GM21423 (cell line): Measurements from ENCODE around the gene VSTM2L.

Experiments used
- ATAC-seq: cut with Tn5 transposase; IDR thresholded peaks from one replicate; pipeline ENCODE4 v1.9.1; 2021; ENCODE audit warnings: mild to moderate bottlenecking, moderate library complexity; ENCODE audit not compliant: unreplicated experiment

Gene VSTM2L

DNA sequence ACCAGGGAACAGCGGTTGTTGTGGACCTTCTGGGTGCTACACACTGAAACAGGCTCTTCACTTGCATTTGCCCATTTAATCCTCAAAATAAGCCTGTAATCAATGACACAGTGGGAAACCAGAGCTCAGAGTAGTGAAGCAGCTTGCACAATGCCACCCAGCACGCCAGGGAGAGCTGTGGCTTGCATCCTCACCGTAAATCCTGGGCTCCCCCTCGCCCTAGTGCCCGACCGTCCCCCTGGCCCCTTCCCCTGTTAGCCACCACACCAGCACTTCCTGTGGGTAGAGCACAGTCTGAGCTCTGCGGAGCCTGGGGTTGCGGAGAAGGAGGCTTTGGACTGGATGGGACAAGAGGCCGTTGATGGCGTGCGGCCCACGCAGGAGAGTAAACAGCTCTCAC, 14.5 kb downstream of the VSTM2L start:
- no peak for ATAC-seq

DNA sequence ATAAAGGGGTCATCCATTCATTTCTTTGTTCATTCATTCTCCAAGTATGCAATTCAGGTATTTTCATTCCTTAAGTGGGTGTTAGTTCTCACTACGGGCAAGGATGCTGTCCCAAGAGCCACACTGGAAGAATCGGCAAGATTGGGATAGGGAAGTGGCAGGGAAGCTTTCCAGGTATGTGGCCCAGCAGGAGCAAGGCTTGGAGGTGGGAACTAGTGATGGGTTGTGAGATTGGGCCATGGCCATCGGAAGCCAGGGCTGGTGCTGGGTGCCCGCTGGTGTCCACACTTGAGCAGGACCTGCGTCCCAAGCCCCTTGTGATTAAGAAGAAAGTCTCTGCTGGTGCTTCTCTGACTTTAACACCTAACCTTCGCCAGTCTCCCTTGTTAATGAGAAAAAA, 15.1 kb downstream of the VSTM2L start:
- no peak for ATAC-seq

DNA sequence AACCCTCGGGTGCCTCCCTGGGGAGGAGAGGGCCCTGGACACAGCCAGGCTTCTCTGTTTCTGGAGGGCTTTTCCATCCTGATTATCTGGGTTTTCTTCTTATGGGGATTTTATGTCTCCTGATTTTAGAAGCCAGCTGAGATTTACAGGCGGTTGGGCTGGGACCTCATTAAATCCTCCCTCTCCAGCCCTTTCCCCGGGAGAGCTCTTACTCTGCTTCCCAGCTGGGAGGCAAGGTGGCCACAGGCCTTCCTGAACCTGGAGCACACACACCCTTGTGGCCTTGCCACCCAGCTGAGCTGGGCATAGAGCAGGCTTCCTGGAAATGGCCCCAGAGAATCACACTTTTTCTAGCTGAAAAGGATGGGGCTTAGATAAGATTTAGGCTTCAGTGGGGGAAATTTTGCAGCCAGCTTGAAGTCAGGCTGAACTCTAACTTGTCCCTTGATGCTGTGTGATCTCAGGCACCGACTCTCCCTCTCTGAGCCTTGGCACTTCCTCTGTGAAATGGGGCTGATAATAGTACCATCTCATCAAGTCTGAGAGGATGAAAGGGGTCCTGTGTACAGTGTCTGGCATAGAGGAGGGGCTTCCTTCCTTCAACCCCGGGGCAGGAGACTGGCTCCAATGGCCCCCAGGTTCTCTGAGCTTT, 16.6 kb downstream of the VSTM2L start:
- no peak for ATAC-seq

DNA sequence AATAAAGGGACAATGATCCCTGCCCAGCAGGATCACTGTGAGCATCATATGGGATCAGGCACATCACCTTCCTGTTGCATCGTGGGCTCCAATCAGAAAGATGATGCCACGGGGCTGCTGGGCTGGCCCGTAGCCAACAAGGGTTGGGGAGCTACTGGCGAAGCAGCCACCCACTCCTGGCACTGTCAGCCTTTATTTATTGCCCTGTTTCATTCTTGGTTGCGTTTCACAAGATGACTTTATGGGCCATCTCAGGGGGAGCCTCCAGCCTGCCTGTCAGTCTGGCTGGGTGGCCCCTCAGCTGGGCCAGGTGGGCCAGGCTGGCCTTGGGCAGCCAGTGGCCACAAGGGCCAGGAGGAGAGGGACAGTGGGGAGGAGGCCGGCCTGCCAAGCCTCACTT, 17.3 kb downstream of the VSTM2L start:
- ATAC-seq, result no peak

GRCh38 chr20:37920679-37921322, 17.9 kb downstream of the VSTM2L start:
- no peak for ATAC-seq

GRCh38 chr20:37921341-37921929, 18.5 kb downstream of the VSTM2L start:
- ATAC-seq, result peak; percentile 57

DNA sequence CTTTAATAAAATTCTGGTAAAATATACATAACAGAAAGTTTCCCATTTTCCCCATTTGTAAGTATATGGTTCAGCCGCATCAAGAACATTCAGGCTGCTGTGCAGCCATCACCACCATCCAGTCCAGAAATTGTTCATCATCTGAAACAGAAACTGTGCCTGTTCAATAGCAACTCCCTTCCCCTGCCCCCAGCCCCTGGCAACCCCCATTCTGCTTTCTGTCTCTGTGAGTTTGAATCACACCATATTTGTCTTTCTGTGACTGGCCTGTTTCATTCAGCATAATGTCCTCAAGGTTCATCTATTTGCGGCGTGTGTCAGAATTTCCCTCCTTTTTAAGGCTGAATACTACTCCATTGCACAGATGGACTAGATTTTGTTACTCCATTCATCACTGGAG, 19.1 kb downstream of the VSTM2L start:
- ATAC-seq, result peak; percentile 54

DNA sequence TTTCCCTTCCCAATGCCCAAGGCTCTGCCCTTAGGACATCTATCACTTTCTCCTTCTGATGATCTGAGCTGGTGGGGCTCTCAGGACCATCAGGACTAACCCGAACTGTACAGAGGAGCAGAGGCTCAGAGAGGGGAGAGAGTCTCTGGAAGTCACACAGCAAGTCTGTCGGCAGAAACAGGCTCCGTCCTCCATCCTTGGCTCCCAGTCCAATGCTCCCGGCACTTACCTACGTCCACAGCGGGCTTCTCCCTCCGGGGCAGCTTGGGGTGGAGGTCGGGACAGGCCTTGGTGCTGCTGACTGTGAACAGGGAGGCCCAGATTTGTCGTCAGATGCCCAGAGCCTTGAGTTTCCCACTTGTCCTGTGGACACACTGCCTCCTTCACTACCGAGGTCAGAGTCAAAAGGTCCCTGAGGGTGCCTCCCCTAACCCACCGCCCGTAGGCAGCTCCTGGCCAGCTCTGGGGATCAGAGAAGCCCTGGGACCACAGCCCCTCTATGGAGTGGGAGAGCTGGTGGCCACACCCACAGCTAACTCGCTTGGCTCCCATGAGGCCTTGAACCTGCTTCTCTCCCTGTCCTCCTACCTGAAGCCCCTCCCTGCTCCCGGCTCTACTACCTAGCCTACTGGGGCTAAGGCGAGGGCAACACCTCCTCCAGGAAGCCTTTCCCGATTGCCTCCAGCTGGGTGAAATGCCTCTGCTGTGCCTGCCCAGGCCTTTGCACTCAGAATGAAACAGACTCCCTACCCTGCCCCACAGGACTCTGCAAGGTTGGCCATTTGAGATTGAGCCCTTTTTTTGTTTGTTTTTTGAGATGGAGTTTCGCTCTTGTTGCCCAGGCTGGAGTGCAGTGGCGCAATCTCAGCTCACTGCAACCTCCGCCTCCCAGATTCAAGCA, 22.6 kb downstream of the VSTM2L start:
- ATAC-seq, result no peak

- no peak for ATAC-seq
These were observed 23.7 kb downstream of the VSTM2L start for GRCh38 chr20:37926612-37927011.

DNA sequence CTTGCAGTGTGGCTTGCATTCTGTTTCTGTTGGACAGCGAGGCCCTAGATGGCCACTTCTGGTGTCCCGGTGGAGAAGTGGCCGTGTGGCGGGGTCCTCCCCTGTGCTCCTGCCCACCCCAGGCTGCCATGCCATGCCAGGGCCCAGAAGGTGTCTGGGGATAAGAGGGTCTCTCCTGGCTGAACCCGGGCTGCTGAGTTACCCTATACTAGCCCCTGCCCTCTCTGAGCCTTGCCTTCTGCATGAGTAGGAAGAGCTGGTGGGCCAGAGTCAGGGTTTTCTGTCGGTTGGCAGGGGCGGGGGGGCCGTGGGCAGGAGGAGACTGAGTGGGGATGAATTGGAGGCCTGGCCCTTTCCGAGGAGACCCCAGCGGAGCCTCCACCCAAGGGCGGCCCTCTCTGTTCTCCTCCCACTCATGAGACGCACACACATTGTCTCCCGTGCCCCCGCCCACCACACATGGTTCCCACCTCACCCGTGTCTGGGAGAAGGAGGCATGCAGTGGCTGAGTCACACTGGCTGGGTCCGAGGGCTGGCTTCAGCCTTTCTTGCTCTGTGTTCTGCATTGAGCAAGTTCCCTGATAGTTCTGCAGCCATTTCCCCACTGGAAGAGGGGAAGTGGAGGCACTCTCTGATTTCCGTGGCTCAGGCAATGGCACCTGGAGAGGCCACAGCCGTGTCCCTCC, 24.6 kb downstream of the VSTM2L start:
- no peak for ATAC-seq

GRCh38 chr20:37928996-37929682, 26.2 kb downstream of the VSTM2L start:
- no peak for ATAC-seq

- no peak for ATAC-seq
These were observed 26.7 kb downstream of the VSTM2L start for GRCh38 chr20:37929683-37930014.

GRCh38 chr20:37931153-37931922, 28.4 kb downstream of the VSTM2L start:
- ATAC-seq, result no peak

DNA sequence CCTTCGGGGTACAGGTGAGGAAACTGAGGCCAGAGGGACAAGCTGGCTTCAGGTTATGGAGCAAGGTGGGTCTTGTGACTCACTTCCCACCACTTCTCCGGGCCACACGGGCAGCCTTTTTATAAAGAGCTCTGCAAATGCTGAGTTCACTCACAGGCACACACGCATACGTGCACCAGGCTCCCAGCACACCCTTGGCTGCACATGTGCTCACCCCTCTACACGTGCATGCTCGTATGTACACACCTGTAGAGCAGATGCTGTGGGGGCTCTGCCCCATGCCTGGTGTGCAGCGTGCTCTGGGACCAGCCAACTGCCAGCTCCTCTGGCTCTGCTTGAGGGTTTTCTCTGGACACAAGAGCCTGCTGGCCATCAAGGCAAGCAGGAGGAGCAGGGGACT, 29.1 kb downstream of the VSTM2L start:
- no peak for ATAC-seq

DNA sequence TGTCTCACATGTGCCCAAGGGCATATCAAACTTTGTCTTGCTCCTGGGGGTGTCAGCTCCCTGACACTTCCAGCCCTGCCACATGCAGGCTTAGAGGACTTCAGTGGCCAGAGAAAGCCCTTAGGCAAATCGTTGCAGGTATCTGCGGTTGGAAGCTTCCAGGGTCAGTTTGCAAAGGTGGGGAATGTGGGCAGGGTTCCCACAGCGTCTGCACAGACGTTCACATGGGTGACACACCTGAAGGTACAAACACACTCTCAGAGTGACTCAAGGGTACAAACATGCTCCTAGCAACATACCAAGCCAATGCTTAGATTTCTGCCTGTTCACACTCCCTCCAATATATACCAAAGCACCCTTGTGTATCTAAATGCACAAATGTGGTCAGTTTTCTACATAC, 30.0 kb downstream of the VSTM2L start:
- no peak for ATAC-seq

DNA sequence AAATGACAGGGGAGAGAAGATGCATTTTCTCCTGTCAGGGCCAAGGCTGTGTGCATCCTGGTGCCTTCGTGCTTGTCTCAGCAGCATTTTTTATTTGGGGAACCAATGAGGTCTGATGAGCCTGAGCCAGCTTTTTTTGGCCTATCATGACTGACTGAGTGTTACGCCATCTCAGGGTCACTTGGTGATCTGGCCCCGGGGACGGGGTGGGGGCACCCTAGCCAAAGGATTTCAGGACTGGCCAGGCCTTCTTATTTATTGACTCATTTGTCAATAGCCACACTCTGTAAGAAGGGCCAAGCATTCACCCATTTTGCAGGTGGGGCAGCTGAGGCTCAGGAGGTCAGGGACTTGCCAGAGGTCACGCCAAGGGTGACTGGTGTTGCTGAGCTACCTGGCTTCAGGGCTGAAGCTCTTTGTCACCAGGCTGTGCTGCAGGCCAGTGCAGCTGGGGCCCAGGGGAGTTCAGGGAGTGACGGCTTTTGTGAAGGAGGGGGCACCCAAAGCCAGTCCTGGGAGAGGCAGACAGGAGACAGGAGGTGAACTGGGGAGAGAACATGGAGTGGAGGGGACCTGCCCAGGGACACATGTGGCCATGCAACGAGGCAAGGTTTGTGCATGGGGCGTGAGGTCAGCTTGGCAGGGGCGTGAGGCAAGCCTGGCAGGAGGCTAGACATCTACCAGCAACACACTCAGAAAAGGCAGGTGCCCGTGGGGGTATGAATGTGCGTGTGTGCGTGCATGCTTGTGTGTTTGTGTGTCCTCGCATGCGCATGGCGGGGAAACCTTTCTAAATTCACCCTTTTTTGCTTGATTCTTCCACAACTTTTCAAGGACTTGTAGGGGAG, 31.1 kb downstream of the VSTM2L start:
- no peak for ATAC-seq

- ATAC-seq, result no peak
These were observed 31.9 kb downstream of the VSTM2L start for GRCh38 chr20:37934634-37935375.

GRCh38 chr20:37935435-37935834, 32.5 kb downstream of the VSTM2L start:
- ATAC-seq, result no peak
